Right atrium auricular region (tissue), 2 donors: ENCODE data around the gene C3orf18. TPM values are rescaled to one million over a fixed set of nuclear protein-coding genes. Genes with fewer than 3 reads are reported as not detected.
"Not testable (repeated sequence)": the region's sequence is repeated elsewhere in the genome, so short reads cannot be mapped to it uniquely, and the experiment has no call there.

Experiments
- DNase-seq: peaks from one replicate; pipeline ENCODE4 v3.0.0-alpha.2; 2019; ENCODE audit warnings: low spot score
- H3K27ac ChIP-seq, 2 donors: fragments of 200-600 bp; sonication (generic); 1 replicate in 1 of 2; 2 replicates in 1 of 2; pipeline ENCODE4 v1.5.1; 2016 to 2019
- H3K27me3 ChIP-seq, 2 donors: fragments of 200-600 bp; sonication (generic); one replicate each; pipeline versions ENCODE4 v1.5.1 to v1.6.0; 2017 to 2019
- H3K36me3 ChIP-seq: fragments of 200-600 bp; sonication (generic); one replicate; pipeline ENCODE4 v1.5.1; 2016
- H3K4me1 ChIP-seq, 2 donors: fragments of 200-600 bp; sonication (generic); one replicate each; pipeline versions ENCODE4 v1.5.1 to v1.6.0; 2017 to 2019
- H3K4me3 ChIP-seq, 2 donors: fragments of 200-600 bp; sonication (generic); 1 replicate in 1 of 2; 2 replicates in 1 of 2; pipeline ENCODE4 v1.5.1; 2017 to 2019; ENCODE audit warnings: mild to moderate bottlenecking in 1 of 2, moderate library complexity in 1 of 2
- H3K9me3 ChIP-seq, 2 donors: fragments of 200-600 bp; sonication (generic); one replicate each; pipeline ENCODE4 v1.5.1; 2019
- total RNA-seq, 2 donors: library from RNA; depleted of rRNA; stranded (reverse); fragments of >200 nt; gene quantifications; one replicate each; pipeline ENCODE4 v1.1.0, GENCODE V29; 2016
- TF ChIP-seq, protein P1 (sequence below), 2 donors: fragments of 200-600 bp; sonication (generic); IDR thresholded peaks; one replicate each; pipeline ENCODE4 v1.5.1; 2019; ENCODE audit warnings: antibody characterized with exemption in 2 of 2

C3orf18 gene
- total RNA-seq, 2 donors from 2014 or later: 25.6 to 34.8 TPM

DNA sequence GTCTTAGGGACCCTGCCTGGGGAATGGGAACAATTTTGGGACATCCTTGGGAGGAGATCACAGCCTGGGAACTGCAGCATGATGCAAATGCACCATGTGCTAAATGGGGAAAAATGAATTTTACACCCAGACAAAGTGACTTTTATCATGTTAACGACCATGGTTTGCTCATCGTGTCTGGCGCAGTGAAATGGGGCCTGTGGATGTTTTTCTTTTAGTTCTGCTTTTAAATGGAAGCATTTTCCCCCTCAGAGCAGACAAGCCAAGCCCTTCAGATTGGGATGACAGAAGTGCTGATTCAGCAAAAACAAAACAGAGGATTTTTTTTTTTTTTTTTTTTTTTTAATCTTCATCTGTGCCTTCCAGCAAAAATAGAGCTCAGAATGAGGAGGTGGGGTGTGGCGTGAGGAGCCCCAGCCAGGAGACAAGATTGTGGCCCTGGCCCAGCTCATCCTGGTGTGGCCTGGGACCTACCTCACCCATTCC is 49.8 kb downstream of the C3orf18 start:
- TF ChIP-seq, protein P1, sequence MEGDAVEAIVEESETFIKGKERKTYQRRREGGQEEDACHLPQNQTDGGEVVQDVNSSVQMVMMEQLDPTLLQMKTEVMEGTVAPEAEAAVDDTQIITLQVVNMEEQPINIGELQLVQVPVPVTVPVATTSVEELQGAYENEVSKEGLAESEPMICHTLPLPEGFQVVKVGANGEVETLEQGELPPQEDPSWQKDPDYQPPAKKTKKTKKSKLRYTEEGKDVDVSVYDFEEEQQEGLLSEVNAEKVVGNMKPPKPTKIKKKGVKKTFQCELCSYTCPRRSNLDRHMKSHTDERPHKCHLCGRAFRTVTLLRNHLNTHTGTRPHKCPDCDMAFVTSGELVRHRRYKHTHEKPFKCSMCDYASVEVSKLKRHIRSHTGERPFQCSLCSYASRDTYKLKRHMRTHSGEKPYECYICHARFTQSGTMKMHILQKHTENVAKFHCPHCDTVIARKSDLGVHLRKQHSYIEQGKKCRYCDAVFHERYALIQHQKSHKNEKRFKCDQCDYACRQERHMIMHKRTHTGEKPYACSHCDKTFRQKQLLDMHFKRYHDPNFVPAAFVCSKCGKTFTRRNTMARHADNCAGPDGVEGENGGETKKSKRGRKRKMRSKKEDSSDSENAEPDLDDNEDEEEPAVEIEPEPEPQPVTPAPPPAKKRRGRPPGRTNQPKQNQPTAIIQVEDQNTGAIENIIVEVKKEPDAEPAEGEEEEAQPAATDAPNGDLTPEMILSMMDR (IDR thresholded peaks at IDR 0.05): no peak
- Histone ChIP-seq H3K4me1 (peaks cover 0 to 21% of the 10 kb centered on the region in 2 donors), H3K36me3 (no peaks in the 10 kb centered on the region), H3K27ac (no peak overlapping the region), H3K27me3 (no peaks in the 10 kb centered on the region), H3K9me3 (no peaks in the 10 kb centered on the region), H3K4me3 (no peak overlapping the region)
- DNase-seq: no peak

DNA sequence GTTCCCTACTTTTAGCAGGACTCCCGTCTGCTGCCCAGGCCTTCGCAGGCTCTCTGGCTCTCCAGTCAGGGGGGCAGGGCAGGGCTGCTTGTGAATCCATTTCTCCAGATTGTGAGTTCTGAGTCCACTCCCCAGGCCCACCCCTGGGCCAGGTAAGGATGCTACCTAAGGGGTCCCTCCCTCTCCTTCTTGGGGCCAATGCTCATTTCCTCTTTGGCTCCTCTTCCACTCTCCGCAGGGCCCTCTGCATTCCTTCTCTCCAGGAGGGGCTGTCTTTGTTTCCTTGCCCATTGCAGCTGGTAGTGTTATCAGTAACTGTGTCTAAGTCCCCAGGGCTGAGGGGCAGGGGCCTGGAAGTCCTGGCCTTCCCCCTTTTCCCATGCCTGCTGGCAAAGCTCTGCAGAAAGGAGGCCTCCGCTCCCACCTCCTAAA is 51.1 kb downstream of the C3orf18 start:
- H3K27me3 ChIP-seq: no peaks in the 10 kb centered on the region
- no peak overlapping the region for H3K4me3 ChIP-seq
- no peaks in the 10 kb centered on the region for H3K36me3 ChIP-seq
- H3K9me3 ChIP-seq: no peaks in the 10 kb centered on the region
- TF ChIP-seq, protein P1 (IDR thresholded peaks at IDR 0.05): no peak
- no peak for DNase-seq
- H3K4me1 ChIP-seq: peaks cover 0 to 21% of the 10 kb centered on the region in 2 donors
- H3K27ac ChIP-seq: peak overlapping the region; percentile 41 to 57

DNA sequence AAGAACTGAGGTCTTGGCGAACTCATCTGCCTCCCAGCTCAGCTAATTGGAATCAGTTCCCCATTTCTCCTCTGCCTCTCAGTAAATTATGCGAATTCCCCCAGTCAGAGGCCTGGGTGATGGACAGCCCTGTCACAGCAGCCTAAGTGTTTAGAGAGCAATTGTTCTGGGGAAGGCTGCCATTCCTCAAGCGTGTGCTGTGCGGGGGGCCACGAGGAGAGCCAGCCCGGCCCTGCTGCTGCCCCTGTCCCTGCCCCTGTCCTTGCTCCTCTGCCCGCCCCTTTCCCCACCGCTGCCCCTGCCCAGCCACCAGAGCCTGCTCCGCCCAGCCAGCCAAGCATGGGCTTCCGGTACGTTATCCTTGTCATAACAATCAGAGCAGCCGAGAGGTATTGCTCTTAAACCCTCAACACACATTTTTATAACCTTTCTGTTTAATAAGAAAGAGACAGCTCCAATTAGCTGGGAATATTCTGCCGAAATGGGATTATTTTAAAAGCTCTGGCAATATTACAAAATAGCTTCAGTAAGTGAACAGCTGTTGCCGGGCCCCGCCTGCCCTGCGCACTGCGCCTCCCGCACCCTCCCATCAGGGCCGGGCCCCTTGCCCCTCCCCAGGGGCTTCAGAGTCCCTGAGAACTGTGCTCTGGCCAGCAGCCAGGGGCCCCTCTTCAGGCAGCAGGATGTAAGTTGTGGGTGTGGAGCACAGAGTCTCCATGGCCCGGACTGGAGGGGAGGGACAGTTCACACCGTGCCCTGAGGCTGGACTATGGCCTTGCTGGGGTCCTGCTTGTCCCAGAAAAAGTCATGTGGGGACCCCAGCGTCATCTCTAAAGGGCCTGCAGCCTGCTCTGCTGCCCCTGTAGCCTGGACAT is 51.7 kb downstream of the C3orf18 start:
- H3K9me3 ChIP-seq: no peaks in the 10 kb centered on the region
- TF ChIP-seq, protein P1 (IDR thresholded peaks at IDR 0.05): no peak
- H3K27ac ChIP-seq: peak overlapping the region; percentile 41 to 57

DNA sequence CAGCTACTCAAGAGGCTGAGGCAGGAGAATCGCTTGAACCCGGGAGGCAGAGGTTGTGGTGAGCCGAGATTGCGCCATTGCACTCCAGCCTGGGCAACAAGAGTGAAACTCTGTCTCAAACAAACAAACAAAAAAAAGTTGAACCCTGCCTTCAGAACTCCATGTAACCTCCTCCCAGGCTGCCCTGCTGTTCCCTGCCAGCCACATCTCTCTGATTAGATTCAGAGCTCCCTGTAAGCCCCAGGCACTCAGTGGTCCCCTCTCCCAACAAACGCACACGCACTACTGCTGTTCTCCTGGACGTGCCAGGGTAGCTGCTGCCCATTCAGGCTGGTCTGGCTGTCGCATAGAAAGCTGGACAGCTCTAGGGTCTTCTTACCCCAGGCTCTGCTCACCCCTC is 54.6 kb downstream of the C3orf18 start:
- H3K27ac ChIP-seq, H3K27me3 ChIP-seq, H3K4me3 ChIP-seq, H3K36me3 ChIP-seq, DNase-seq, H3K9me3 ChIP-seq: not testable (repeated sequence)
- H3K4me1 ChIP-seq: peaks cover 0 to 21% of the 10 kb centered on the region in 2 donors

More for the DNA sequence above, 51.7 kb downstream of the C3orf18 start:
- peak; percentile 63 for DNase-seq
- peak overlapping the region in 1 of 2 donors; percentile 35 for H3K4me3 ChIP-seq
- peaks cover 0 to 21% of the 10 kb centered on the region in 2 donors for H3K4me1 ChIP-seq
- no peaks in the 10 kb centered on the region for H3K36me3 ChIP-seq
- H3K27me3 ChIP-seq: no peaks in the 10 kb centered on the region

- H3K36me3 ChIP-seq: no peaks in the 10 kb centered on the region
- DNase-seq: no peak
- H3K4me1 ChIP-seq: peaks cover 0 to 21% of the 10 kb centered on the region in 2 donors
- no peaks in the 10 kb centered on the region for H3K9me3 ChIP-seq
- no peak overlapping the region for H3K4me3 ChIP-seq
- H3K27ac ChIP-seq: no peak overlapping the region
- TF ChIP-seq, protein P1 (IDR thresholded peaks at IDR 0.05): no peak
- H3K27me3 ChIP-seq: no peaks in the 10 kb centered on the region
These were observed 55.4 kb downstream of the C3orf18 start for GRCh38 chr3:50512131-50512530.

- Histone ChIP-seq H3K4me3 (no peak overlapping the region), H3K9me3 (no peaks in the 10 kb centered on the region), H3K4me1 (peaks cover 0 to 3% of the 10 kb centered on the region in 2 donors), H3K36me3 (no peaks in the 10 kb centered on the region), H3K27ac (no peak overlapping the region), H3K27me3 (no peaks in the 10 kb centered on the region)
- TF ChIP-seq, protein P1 (IDR thresholded peaks at IDR 0.05): no peak
- no peak for DNase-seq
These were observed 57.2 kb downstream of the C3orf18 start for GRCh38 chr3:50510325-50510724.
